Left lobe of liver (tissue), 2 donors: ENCODE results near the gene USP9X. TPM values are rescaled to one million over a fixed set of nuclear protein-coding genes. Genes with fewer than 3 reads are reported as not detected.
"Not testable (repeated sequence)": the region's sequence is repeated elsewhere in the genome, so short reads cannot be mapped to it uniquely, and the experiment has no call there.

ENCODE experiments used
- ATAC-seq: fragments of 200-7000 bp; cut with Tn5 transposase; one replicate; pipeline ENCODE4 v1.9.1; 2020; ENCODE audit warnings: mild to moderate bottlenecking, moderate library complexity
- DNase-seq: peaks from one replicate; pipeline ENCODE4 v3.0.0-alpha.2; 2020; ENCODE audit warnings: low spot score
- total RNA-seq: library from RNA; stranded (reverse); gene quantifications from one replicate; pipeline ENCODE4 v1.2.1, GENCODE V29; 2021
- donor health status: DM: no; HTN: no; CAD: no; lungs with moderate emphysema.
- donor health status: DM: no; HTN: yes; CAD: no.

Gene USP9X
- total RNA-seq, 1 donor from 2014 or later, result 44.5 TPM

GRCh38 chrX:41118156-41118555, 32.9 kb downstream of the USP9X start:
- ATAC-seq, result no peak

GRCh38 chrX:41119803-41120202, 34.6 kb downstream of the USP9X start:
- DNase-seq, result no peak
- ATAC-seq, result no peak

More at GRCh38 chrX:41118156-41118555, 32.9 kb downstream of the USP9X start:
- DNase-seq, result no peak

- ATAC-seq (peak; percentile 21), DNase-seq (no peak)
These were observed 36.5 kb downstream of the USP9X start for GRCh38 chrX:41121766-41122165.

- ATAC-seq, result no peak
- no peak for DNase-seq
These were observed 37.5 kb downstream of the USP9X start for GRCh38 chrX:41122664-41123257.

- ATAC-seq (peak; percentile 68), DNase-seq (no peak)
These were observed 42.4 kb downstream of the USP9X start for GRCh38 chrX:41127477-41128192.

- ATAC-seq (no peak), DNase-seq (no peak)
These were observed 43.7 kb downstream of the USP9X start for GRCh38 chrX:41128955-41129354.

- ATAC-seq (no peak), DNase-seq (no peak)
These were observed 46.5 kb downstream of the USP9X start for GRCh38 chrX:41131766-41132165.

- DNase-seq (no peak), ATAC-seq (no peak)
These were observed 48.3 kb downstream of the USP9X start for GRCh38 chrX:41133551-41133950.

- ATAC-seq (no peak), DNase-seq (no peak)
These were observed 52.3 kb downstream of the USP9X start for GRCh38 chrX:41137589-41137988.

GRCh38 chrX:41142130-41142910, 57.1 kb downstream of the USP9X start:
- ATAC-seq (peak; percentile 42), DNase-seq (no peak)

GRCh38 chrX:41144873-41145272, 59.6 kb downstream of the USP9X start:
- DNase-seq, result no peak
- ATAC-seq, result peak; percentile 70

GRCh38 chrX:41145920-41146608, 60.8 kb downstream of the USP9X start:
- DNase-seq (no peak), ATAC-seq (peak; percentile 60)

GRCh38 chrX:41148553-41148952, 63.3 kb downstream of the USP9X start:
- DNase-seq (no peak), ATAC-seq (no peak)

GRCh38 chrX:41150043-41150442, 64.8 kb downstream of the USP9X start:
- ATAC-seq (peak; percentile 64), DNase-seq (no peak)

GRCh38 chrX:41151726-41152125, 66.5 kb downstream of the USP9X start:
- ATAC-seq, DNase-seq: not testable (repeated sequence)

GRCh38 chrX:41152221-41152620, 67.0 kb downstream of the USP9X start:
- DNase-seq (no peak), ATAC-seq (no peak)

GRCh38 chrX:41153448-41153847, 68.2 kb downstream of the USP9X start:
- ATAC-seq (peak; percentile 52), DNase-seq (no peak)

GRCh38 chrX:41153957-41154356, 68.7 kb downstream of the USP9X start:
- ATAC-seq (no peak), DNase-seq (no peak)

GRCh38 chrX:41164449-41164848, 79.2 kb downstream of the USP9X start:
- DNase-seq (no peak), ATAC-seq (no peak)

GRCh38 chrX:41167888-41168287, 82.6 kb downstream of the USP9X start:
- DNase-seq (no peak), ATAC-seq (no peak)

- no peak for ATAC-seq
These were observed 91.0 kb downstream of the USP9X start for GRCh38 chrX:41176263-41176662.

More at GRCh38 chrX:41176263-41176662, 91.0 kb downstream of the USP9X start:
- DNase-seq, result no peak
